Right lobe of liver (tissue), 4 donors: ENCODE results near the gene PRKAR1B.

ENCODE experiments used
- POLR2A ChIP-seq: fragments of 450-650 bp; IDR thresholded peaks from one replicate; pipeline ENCODE4 v1.6.1; 2017; ENCODE audit warnings: antibody characterized with exemption, mild to moderate bottlenecking
- TF ChIP-seq, protein P1 (sequence below), 4 donors: fragments of 200-600 bp in 3 of 4; fragments of 450-650 bp in 1 of 4; IDR thresholded peaks; one replicate each; pipeline versions ENCODE4 v1.5.1 to v1.8.0; 2016 to 2022; ENCODE audit warnings: antibody characterized with exemption in 4 of 4, mild to moderate bottlenecking in 2 of 4
- donor health status: DM: no; HTN: no; CAD: no.
- donor health status: DM: no; HTN: no; CAD: no.
- donor health status: DM: no; HTN: yes; CAD: no.

DNA sequence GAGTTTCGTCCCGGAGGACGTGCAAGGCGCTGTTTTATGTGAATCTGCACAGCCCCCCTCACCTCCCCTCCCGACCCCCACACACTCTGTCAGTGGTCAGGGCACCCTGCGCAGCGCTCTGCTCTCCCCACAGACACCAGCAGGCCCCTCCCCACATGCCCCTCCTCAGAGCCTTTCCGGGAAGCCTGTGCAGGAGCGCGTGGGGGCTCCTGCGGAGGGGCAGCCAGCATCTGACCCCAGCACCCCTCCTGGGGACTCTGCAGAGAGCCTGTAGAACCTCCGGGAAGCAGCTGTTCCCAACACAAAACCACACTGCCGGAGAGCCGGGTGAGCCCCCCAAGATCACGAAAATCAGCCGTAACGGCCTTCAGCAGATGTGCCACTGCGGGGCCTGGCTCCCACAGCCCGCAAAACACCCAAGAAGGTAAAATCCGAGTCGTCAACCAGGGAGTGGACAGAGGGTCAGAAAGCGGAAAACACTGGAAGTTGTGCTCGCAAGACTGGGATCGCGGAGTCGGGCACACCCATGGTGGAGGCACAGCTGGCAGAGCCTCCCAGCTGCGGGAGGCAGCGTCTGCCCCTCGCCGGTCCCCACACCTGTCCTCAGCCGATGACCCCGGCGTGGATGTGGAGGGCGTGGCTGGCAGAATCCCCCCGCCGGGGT is 153.7 kb downstream of the PRKAR1B start:
- no peak for TF ChIP-seq POLR2A
- TF ChIP-seq, protein P1, sequence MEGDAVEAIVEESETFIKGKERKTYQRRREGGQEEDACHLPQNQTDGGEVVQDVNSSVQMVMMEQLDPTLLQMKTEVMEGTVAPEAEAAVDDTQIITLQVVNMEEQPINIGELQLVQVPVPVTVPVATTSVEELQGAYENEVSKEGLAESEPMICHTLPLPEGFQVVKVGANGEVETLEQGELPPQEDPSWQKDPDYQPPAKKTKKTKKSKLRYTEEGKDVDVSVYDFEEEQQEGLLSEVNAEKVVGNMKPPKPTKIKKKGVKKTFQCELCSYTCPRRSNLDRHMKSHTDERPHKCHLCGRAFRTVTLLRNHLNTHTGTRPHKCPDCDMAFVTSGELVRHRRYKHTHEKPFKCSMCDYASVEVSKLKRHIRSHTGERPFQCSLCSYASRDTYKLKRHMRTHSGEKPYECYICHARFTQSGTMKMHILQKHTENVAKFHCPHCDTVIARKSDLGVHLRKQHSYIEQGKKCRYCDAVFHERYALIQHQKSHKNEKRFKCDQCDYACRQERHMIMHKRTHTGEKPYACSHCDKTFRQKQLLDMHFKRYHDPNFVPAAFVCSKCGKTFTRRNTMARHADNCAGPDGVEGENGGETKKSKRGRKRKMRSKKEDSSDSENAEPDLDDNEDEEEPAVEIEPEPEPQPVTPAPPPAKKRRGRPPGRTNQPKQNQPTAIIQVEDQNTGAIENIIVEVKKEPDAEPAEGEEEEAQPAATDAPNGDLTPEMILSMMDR (IDR thresholded peaks at IDR 0.05): no peak
